Stimulated activated CD4-positive, alpha-beta T cell treated with anti-CD3 and anti-CD28 coated beads, Interleukin-1b, Interleukin-23, amount 100 ng/mL, for 4 hours (primary cell): ENCODE results near the gene WNK4.

ENCODE experiments used
- DNase-seq, 2 donors: peaks; one replicate each; pipeline ENCODE4 v3.0.0-alpha.2; 2020; ENCODE audit warnings: low read depth in 2 of 2

Gene WNK4

GRCh38 chr17:42772945-42773289 lies 7.5 kb upstream of the WNK4 start:
- DNase-seq = no peak

GRCh38 chr17:42773290-42774035 lies 6.9 kb upstream of the WNK4 start, which contains the start of gene VPS25:
VPS25 (plus strand) TSS chr17:42773449; CDS start chr17:42773476, 27 bp downstream.
- peak; percentile 60 to 62 for DNase-seq

GRCh38 chr17:42774066-42774745 lies 6.2 kb upstream of the WNK4 start:
- no peak for DNase-seq

GRCh38 chr17:42775534-42776098 lies 4.8 kb upstream of the WNK4 start:
- no peak for DNase-seq

- no peak for DNase-seq
Observed at GRCh38 chr17:42778570-42778969, 1.8 kb upstream of the WNK4 start.

- no peak for DNase-seq
Observed at GRCh38 chr17:42779304-42779935, 990 bp upstream of the WNK4 start.

- no peak for DNase-seq
Observed at GRCh38 chr17:42780851-42781638, 635 bp downstream of the WNK4 start.

GRCh38 chr17:42781639-42782165 lies 1.3 kb downstream of the WNK4 start:
- no peak for DNase-seq

- no peak for DNase-seq
Observed at GRCh38 chr17:42782166-42783061, 2.0 kb downstream of the WNK4 start.

- no peak for DNase-seq
Observed at GRCh38 chr17:42783062-42783790, 2.8 kb downstream of the WNK4 start.

GRCh38 chr17:42783791-42784138 lies 3.4 kb downstream of the WNK4 start:
- no peak for DNase-seq

GRCh38 chr17:42784409-42784808 lies 4.0 kb downstream of the WNK4 start:
- no peak for DNase-seq

GRCh38 chr17:42784811-42785592 lies 4.6 kb downstream of the WNK4 start:
- DNase-seq = no peak

- no peak for DNase-seq
Observed at GRCh38 chr17:42787266-42787665, 6.9 kb downstream of the WNK4 start.

GRCh38 chr17:42791948-42792347 lies 11.5 kb downstream of the WNK4 start:
- DNase-seq = no peak

- no peak for DNase-seq
Observed at GRCh38 chr17:42792545-42792944, 12.1 kb downstream of the WNK4 start.

- no peak for DNase-seq
Observed at GRCh38 chr17:42795061-42795460, 14.7 kb downstream of the WNK4 start.

- no peak for DNase-seq
Observed at GRCh38 chr17:42795465-42795864, 15.1 kb downstream of the WNK4 start.
